K562 (cell line): ENCODE data around the gene STMP1. TPM values are rescaled to one million over a fixed set of nuclear protein-coding genes. Genes with fewer than 3 reads are reported as not detected.
A peak's percentile ranks its signal among the peaks of the same experiment; 100 is the strongest.

ENCODE experiments used
- CEBPG ChIP-seq, 3 experiments: fragments of 200-800 bp in 1 of 3; sonication (Bioruptor generic) in 1 of 3; sonication (generic) in 1 of 3; formaldehyde crosslinking in 1 of 3; IDR thresholded peaks in 2 of 3; conservative IDR thresholded peaks in 1 of 3; 2 replicates each; pipeline versions ENCODE4 v1.6.1 to v1.8.0; 2016 to 2022; ENCODE audit warnings: missing compliant biosample characterization in 2 of 3, missing genetic modification characterization in 2 of 3, mild to moderate bottlenecking in 1 of 3, missing genetic modification reagents in 1 of 3
- CHCHD3 ChIP-seq: fragments of 250-450 bp; sonication (Bioruptor Pico); IDR thresholded peaks from 2 replicates; pipeline ENCODE4 v2.1.2; 2022; ENCODE audit warnings: mild to moderate bottlenecking
- ETV6 ChIP-seq, 3 experiments: fragments of 150-350 bp in 1 of 3; sonication (generic) in 1 of 3; formaldehyde crosslinking in 1 of 3; IDR thresholded peaks; 2 replicates each; pipeline versions ENCODE4 v1.6.1 to v1.8.0; 2014 to 2022; ENCODE audit warnings: borderline replicate concordance in 2 of 3, low read depth in 2 of 3, antibody characterized with exemption in 1 of 3, low read length in 1 of 3, mild to moderate bottlenecking in 1 of 3, missing genetic modification reagents in 1 of 3
- FOXJ3 ChIP-seq: sonication (generic); formaldehyde crosslinking; IDR thresholded peaks from 2 replicates; pipeline ENCODE4 v1.4.0; 2020; ENCODE audit warnings: mild to moderate bottlenecking, missing genetic modification reagents
- GMEB1 ChIP-seq: fragments of 250-450 bp; sonication (Bioruptor Pico); IDR thresholded peaks from 2 replicates; pipeline ENCODE4 v1.4.0; 2020; ENCODE audit warnings: mild to moderate bottlenecking
- HDAC1 ChIP-seq, 2 experiments: fragments of 450-650 bp; IDR thresholded peaks; 2 replicates each; pipeline ENCODE4 v1.6.1; 2016 to 2017; ENCODE audit warnings: inconsistent platforms in 1 of 2, mild to moderate bottlenecking in 1 of 2, moderate library complexity in 1 of 2
- HIVEP1 ChIP-seq: fragments of 250-450 bp; sonication (Bioruptor Pico); IDR thresholded peaks from 2 replicates; pipeline ENCODE4 v1.4.0; 2020; ENCODE audit warnings: mild to moderate bottlenecking
- KLF1 ChIP-seq: fragments of 450-650 bp; IDR thresholded peaks from 2 replicates; pipeline ENCODE4 v1.6.1; 2016; ENCODE audit warnings: missing genetic modification characterization, missing compliant biosample characterization
- MITF ChIP-seq: IDR thresholded peaks from 2 replicates; pipeline ENCODE4 v1.6.1; 2014; ENCODE audit warnings: antibody characterized with exemption
- MLLT1 ChIP-seq, 2 experiments: fragments of 450-650 bp; IDR thresholded peaks; 2 replicates each; pipeline ENCODE4 v1.6.1; 2016
- MTA3 ChIP-seq: fragments of 450-650 bp; formaldehyde crosslinking; IDR thresholded peaks from 2 replicates; pipeline ENCODE4 v1.6.1; 2017; ENCODE audit warnings: mild to moderate bottlenecking, borderline replicate concordance
- NR2C2 ChIP-seq, 2 experiments: fragments of 200-800 bp in 1 of 2; sonication (Bioruptor generic) in 1 of 2; sonication (generic) in 1 of 2; formaldehyde crosslinking in 1 of 2; IDR thresholded peaks; 2 replicates each; pipeline versions ENCODE4 v1.6.1 to v1.8.0; 2016 to 2022; ENCODE audit warnings: mild to moderate bottlenecking in 1 of 2, missing compliant biosample characterization in 1 of 2, missing genetic modification characterization in 1 of 2, missing genetic modification reagents in 1 of 2
- RBM15 ChIP-seq: fragments of 200-400 bp; formaldehyde crosslinking; IDR thresholded peaks from 2 replicates; pipeline ENCODE4 v1.6.1; 2018; ENCODE audit warnings: mild to moderate bottlenecking, low read length, moderate library complexity; ENCODE audit not compliant: insufficient read depth
- SMAD4 ChIP-seq: fragments of 250-450 bp; sonication (Bioruptor Pico); conservative IDR thresholded peaks from 2 replicates; pipeline ENCODE4 v1.8.0; 2021; ENCODE audit warnings: inconsistent platforms, mild to moderate bottlenecking, moderate library complexity
- SP2 ChIP-seq: IDR thresholded peaks from 2 replicates; pipeline ENCODE4 v1.6.1; 2011; ENCODE audit warnings: mild to moderate bottlenecking, low read depth, low read length, moderate library complexity; ENCODE audit not compliant: poor library complexity, severe bottlenecking; ENCODE audit errors: extremely low read depth
- TCF7 ChIP-seq: sonication (generic); IDR thresholded peaks from 2 replicates; pipeline ENCODE4 v1.6.1; 2016; ENCODE audit warnings: antibody characterized with exemption, borderline replicate concordance
- TGIF2 ChIP-seq: sonication (generic); formaldehyde crosslinking; IDR thresholded peaks from 2 replicates; pipeline ENCODE4 v1.8.1; 2022; ENCODE audit warnings: mild to moderate bottlenecking, missing genetic modification reagents, moderate library complexity
- THRB ChIP-seq: fragments of 450-650 bp; formaldehyde crosslinking; conservative IDR thresholded peaks from 2 replicates; pipeline ENCODE4 v1.4.0; 2022; ENCODE audit warnings: mild to moderate bottlenecking, missing genetic modification characterization
- ZNF197 ChIP-seq: fragments of 200-800 bp; sonication (Bioruptor generic); IDR thresholded peaks from 2 replicates; pipeline ENCODE4 v1.6.1; 2016; ENCODE audit warnings: low read depth, missing genetic modification characterization, missing compliant biosample characterization
- polyA plus RNA-seq, 8 experiments: library from polyadenylated mRNA; depleted of rRNA in 4 of 8; stranded (reverse) in 5 of 8; unstranded in 3 of 8; fragments of >200 nt; fragmentation: Nextera tagmentation in 2 of 8; fragmentation: Illumina TruSeq in 1 of 8; extraction: Ambion mirVana in 2 of 8; extraction: Trizol in 1 of 8; gene quantifications; 2 replicates each; pipeline versions ENCODE4 v1.2.1 to v1.2.3, GENCODE V29; 2011 to 2014; ENCODE audit warnings: inconsistent platforms in 1 of 8, missing spikeins in 1 of 8
- total RNA-seq, 7 experiments: library from RNA; depleted of rRNA in 6 of 7; stranded (reverse); fragments of >200 nt in 6 of 7; fragmentation: Illumina TruSeq in 2 of 7; extraction: Trizol in 2 of 7; gene quantifications; 2 replicates each; pipeline versions ENCODE4 v1.2.1 to v1.2.3, GENCODE V29; 2011 to 2021; ENCODE audit warnings: low replicate concordance in 1 of 7

STMP1 gene
- total and polyA plus RNA-seq, 9 of the 15 experiments (the other 6 are each of a cell fraction or from before 2014, with no cell fraction given) = 10.6 to 249 (median 56.8) TPM

- TF ChIP-seq ETV6 (IDR thresholded peaks at IDR 0.05; ENCODE audit: borderline replicate concordance in 1 of 2, low read depth in 2 of 2, low read length in 1 of 2) (peak in 1 of 2 experiments; percentile 64; a peak in 1 of 4 replicates), ETV6 (CRISPR knock-in tag; IDR thresholded peaks at IDR 0.05; ENCODE audit: borderline replicate concordance) (no peak), SMAD4 (CRISPR knock-in tag) (peak; percentile 68), HIVEP1 (CRISPR knock-in tag) (no peak), ZNF197 (no peak), NR2C2 (CRISPR knock-in tag; IDR thresholded peaks at IDR 0.05) (no peak), NR2C2 (tag; IDR thresholded peaks at IDR 0.05) (peak; percentile 66), CEBPG (CRISPR knock-in tag; IDR thresholded peaks at IDR 0.05) (no peak), CEBPG (tag; conservative IDR thresholded peaks at IDR 0.05 in 1 of 2, IDR thresholded peaks at IDR 0.05 in 1 of 2) (peak in 1 of 2 experiments; percentile 39; a peak in 1 of 4 replicates), MTA3 (peak; percentile 79; the same call in 1 of the 2 replicates), MITF (no peak), GMEB1 (CRISPR knock-in tag) (0 out of 2 replicates have a peak, but pooled peaks have one; percentile 4), SP2 (no peak), MLLT1 (IDR thresholded peaks at IDR 0.05) (peak in 1 of 2 experiments; percentile 89; a peak in 2 of 4 replicates), FOXJ3 (CRISPR knock-in tag) (no peak), TCF7 (peak; percentile 100), RBM15 (no peak), TGIF2 (CRISPR knock-in tag) (no peak), THRB (CRISPR knock-in tag) (0 out of 2 replicates have a peak, but pooled peaks have one; percentile 38), CHCHD3 (no peak), HDAC1 (IDR thresholded peaks at IDR 0.05) (peak in 1 of 2 experiments; percentile 87; a peak in 2 of 4 replicates), KLF1 (tag) (no peak)
Observed at GRCh38 chr7:135650831-135651573, 11.3 kb upstream of the STMP1 start (continued).
